GM18873 (cell line): ENCODE measurements around the gene ETV5.

ENCODE experiments used
- ATAC-seq: cut with Tn5 transposase; IDR thresholded peaks from one replicate; pipeline ENCODE4 v1.9.1; 2021; ENCODE audit warnings: mild to moderate bottlenecking, moderate library complexity, moderate number of reproducible peaks; ENCODE audit not compliant: unreplicated experiment, low FRiP score

The ETV5 gene

GRCh38 chr3:186124592-186124991 lies 15.7 kb upstream of the ETV5 start:
- ATAC-seq: no peak

GRCh38 chr3:186123012-186123411 lies 14.1 kb upstream of the ETV5 start:
- no peak for ATAC-seq

- no peak for ATAC-seq
Observed at GRCh38 chr3:186121968-186122367, 13.1 kb upstream of the ETV5 start.

GRCh38 chr3:186121278-186121677 lies 12.4 kb upstream of the ETV5 start:
- no peak for ATAC-seq

- no peak for ATAC-seq
Observed at GRCh38 chr3:186119499-186119898, 10.6 kb upstream of the ETV5 start.

- ATAC-seq: no peak
Observed at GRCh38 chr3:186118692-186119091, 9.8 kb upstream of the ETV5 start.

- ATAC-seq: no peak
Observed at GRCh38 chr3:186117521-186118134, 8.7 kb upstream of the ETV5 start.

GRCh38 chr3:186115239-186115996 lies 6.5 kb upstream of the ETV5 start:
- no peak for ATAC-seq

GRCh38 chr3:186110975-186111974 lies 2.4 kb upstream of the ETV5 start:
- no peak for ATAC-seq

- no peak for ATAC-seq
Observed at GRCh38 chr3:186109897-186110803, 1.3 kb upstream of the ETV5 start.

GRCh38 chr3:186108106-186108940 lies 566 bp downstream of the ETV5 start:
- ATAC-seq: no peak

GRCh38 chr3:186107215-186108105 lies 1.4 kb downstream of the ETV5 start:
- ATAC-seq: no peak

GRCh38 chr3:186105543-186105942 lies 3.3 kb downstream of the ETV5 start:
- ATAC-seq: no peak

- no peak for ATAC-seq
Observed at GRCh38 chr3:186102687-186103086, 6.2 kb downstream of the ETV5 start.

- no peak for ATAC-seq
Observed at GRCh38 chr3:186100398-186100797, 8.5 kb downstream of the ETV5 start.

GRCh38 chr3:186099178-186099577 lies 9.7 kb downstream of the ETV5 start:
- ATAC-seq: no peak

- no peak for ATAC-seq
Observed at GRCh38 chr3:186098740-186099139, 10.1 kb downstream of the ETV5 start.
